HCEC 1CT (cell line): ENCODE data around the gene JAG2.

Source experiments
- DNase-seq: peaks from one replicate; pipeline ENCODE4 v3.0.0-alpha.2; 2017

Gene JAG2

DNA sequence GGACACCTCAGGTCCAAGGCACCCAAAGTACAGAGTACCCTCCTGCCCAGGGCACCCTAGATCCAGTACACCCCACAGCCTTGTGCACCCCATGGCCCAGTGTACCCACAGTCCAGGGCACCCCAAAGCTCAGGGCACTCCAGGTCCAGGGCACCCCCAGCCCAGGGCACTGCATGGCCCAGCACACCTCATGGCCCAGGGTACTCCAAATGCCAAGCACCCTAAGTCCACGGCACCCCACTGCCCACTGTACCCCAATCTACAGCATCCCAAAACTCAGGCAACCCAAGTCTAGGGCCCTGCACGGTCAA, 6.0 kb downstream of the JAG2 start:
- DNase-seq: no peak

DNA sequence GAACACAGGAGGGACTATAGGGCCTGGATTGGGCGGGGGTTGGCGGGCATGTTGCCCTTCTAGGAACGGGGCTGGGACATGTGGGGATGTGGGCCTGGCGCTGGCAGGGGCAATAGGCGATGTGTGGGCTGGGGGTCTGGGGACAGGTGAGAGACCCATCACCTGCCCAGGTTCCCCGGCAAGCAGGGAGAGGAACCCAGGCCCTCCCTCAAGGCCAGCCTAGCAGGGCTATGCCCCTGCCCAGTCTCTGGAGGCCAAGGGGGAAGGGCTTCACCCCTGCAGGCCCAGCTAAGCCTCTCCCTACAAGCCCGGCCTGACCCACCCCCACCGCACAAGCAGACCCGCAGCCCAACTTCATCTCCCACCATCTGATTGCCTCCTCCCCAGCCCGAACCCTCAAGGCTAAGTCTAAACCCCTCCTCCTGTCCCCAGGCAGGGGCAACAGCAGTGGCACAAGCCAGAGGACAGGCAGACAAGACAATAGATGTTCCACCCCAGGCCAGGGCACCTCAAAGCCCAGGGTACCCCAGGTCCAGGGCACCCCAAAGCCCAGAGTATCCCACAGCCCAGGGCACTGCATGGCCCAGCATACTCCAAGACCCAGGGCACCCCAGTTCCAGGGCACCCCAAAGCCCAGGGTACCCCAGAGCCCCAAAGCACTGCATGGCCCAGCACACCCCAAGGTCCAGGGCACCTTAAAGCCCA, 6.5 kb downstream of the JAG2 start:
- DNase-seq: no peak

DNA sequence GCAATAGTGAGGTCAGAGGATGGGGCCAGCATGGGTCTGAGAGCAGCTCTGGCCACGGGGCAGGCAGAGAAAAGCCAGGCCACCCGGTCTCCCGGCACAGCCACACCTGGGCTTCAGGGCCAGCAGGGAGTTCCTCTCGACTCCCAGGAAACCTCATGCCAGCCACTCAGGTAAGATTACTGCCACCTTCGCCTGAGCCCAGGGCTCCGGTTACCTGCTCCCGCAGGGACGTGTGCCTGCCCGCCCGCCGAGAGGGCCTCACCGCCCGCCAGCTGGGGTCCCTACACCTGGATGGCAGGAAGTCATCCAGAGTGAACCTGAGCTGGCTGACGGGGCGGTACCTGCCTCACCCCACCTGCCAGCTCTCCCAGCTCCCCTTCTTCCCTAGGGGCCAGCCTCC, 7.3 kb downstream of the JAG2 start:
- no peak for DNase-seq

DNA sequence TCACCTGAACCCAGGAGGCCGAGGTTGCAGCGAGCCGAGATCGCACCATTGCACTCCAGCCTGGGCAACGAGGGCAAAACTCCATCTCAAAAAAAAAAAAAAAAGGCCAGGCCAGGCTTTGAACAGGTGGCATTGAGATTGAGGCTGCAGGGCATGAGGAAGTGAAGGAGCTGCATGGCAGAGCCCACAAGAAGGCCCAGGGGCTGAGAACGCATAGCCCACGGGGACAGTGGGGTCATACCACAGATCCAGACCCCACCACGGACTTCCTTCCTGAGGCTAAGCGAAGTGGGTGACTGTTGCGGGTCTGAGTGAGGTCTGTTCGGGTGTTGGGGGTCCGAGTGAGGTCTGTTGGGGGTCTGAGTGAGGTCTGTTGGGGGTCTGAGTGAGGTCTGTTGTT, 7.8 kb downstream of the JAG2 start:
- no peak for DNase-seq

DNA sequence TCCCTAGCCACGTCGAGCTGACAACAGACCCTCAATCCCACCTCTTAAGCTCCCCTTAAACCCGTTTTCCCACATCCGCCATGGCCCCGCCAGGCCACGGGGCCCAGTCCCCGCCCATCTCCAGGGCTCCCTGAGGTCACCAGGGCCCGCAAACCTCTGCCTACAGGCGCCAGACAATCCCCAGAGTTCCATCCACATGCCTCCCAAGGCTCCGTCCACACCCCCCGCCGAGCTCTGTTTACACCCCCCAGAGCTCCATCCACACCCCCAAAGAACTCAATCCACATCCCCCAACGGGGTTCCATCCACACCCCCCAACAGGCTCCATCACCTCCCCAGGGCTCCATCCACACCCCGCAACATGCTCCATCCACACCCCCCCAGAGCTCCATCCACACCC, 9.2 kb downstream of the JAG2 start:
- DNase-seq: no peak

DNA sequence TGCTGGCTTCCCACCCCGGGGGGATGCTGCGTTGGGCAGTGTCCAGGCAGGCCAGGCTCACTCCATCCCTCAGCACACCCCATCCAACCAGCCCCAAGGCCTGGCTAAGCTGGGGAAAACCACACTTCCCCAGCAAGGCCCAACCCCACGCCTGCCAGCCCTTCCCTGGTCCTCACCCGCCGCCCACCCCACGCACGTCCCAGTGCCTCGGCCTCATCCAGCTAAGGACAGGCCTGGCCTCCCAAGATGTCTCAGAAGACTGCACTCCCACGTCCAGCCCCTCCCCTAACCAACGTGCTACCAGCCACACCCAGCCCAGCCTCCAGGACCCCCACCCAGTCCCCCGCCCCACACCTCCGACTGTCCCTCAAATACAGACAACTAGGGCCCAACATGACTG, 9.8 kb downstream of the JAG2 start:
- no peak for DNase-seq

DNA sequence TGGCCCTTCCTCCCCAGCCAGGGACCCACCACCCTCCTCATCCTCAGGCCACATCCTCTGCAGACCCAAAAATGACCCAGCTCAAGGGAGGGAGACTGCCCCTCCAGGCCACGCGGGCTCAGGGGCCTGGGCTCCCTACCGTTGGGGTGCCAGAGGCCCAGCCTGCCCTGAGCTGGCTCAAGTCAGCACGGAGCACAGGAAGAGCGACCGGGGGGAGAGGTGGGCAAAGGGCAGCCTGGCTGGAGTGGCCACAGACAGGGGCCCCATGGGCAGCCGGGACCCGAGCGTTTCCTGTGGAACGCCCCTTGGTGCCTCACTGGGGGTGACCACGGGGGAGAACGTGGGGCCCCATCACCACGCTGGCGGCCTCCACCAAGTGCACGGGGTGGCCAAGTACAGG, 10.7 kb downstream of the JAG2 start:
- no peak for DNase-seq

DNA sequence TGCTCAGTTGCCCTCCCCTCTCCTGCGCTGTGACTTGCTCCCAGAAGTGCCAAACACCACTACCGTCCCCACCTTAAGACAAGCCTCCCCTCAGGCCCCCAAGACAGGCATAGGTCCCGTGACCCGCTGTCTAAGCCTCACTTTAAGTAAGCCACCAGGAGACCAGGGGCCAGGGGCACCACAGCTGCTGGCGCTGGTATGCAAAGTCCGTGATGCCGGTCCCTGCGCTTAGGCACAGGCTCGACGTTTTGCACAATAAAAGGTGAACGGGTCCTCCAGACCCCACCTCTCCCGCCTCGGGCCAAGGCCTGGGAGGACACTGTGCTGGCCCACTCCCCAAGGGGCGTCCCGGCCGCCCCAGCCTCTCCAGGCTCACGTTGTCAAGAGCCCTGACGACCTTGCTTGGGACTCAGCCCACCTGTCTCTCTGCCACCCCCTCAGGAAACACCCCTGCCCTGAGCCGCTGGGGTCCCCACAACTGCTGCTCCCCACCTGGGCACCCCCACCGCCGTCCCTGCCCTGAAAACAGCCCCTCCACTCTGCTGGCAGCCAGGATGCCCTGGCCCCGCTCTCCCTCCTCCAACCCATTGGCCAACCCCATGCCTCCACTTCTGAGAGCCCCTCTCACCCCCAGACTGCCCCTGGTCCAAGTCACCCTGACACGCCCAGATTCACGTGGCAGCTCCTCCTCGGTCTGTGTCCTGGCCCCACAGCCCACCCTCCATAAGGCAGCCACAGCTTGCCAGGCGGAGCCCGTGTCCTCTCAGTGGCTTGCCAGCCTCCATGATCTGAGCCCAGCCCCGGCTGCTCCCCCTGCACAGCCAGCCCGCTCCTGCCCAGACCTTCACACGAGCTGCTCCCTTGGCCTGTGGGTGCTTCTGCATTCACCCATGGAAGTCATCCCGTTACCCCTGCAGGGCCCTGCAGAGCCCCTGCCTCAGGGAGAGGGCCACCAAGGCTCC, 11.9 kb downstream of the JAG2 start:
- no peak for DNase-seq

DNA sequence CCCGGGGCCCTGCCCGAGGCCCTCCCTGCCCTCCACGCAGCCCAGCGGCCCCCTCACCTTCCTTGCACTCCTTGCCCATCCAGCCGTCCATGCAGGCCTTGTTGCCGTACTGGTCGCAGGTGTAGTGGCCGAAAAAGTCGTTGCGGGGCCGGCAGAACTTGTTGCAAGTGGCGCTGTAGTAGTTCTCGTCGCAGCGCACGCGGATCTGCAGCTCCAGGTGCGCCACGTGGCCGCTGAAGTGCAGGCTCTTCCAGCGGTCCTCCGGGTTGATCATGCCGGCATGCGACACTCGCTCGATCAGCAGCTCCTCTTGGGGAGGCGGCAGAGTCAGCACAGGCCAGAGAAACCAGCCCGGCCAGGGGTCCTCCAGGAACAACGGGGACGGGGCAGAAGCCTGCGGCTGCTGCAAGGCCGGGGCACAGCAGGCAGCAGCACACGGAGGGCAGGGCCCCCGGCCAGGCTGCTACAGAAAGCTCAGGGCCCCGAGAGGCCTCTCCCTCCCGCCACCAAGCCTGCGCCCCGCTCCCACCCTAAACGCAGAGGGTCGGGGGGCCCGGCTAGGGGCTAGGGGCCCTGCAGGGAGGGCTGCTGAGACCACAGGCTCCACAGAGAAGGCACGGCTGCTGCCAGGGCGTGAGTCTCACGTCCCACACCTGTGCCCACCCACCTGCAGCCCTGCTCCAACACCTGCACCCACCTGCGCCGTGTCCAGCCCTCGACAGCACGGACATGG, 12.7 kb downstream of the JAG2 start:
- no peak for DNase-seq

DNA sequence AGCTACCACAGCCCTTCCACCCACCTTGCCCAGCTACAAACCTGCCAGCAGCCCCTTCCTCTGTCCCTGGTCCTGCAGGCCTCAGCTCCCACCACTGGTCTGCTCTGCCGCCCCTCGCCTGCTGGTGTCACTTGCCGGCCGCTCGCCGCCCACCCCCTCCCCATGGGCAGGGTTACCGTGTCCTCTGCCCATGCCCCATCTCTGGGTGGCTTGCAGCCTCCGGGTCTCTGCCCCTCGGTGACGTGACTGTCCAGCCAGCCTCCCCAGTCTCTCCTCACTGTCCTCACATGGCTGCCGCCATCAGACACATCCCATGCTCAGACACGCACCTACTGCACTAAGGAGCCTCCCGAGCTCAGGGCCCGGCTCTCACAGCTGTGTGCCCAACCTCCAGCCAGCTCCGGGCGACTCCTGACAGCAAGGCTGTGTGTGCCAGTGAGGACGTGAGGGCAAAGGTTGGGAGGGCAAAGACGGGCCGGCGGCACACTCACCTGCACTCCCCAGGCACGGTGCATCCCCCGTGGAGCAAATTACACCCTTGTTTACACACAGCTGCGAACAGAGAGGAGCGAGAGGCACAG, 13.4 kb downstream of the JAG2 start:
- DNase-seq: no peak

DNA sequence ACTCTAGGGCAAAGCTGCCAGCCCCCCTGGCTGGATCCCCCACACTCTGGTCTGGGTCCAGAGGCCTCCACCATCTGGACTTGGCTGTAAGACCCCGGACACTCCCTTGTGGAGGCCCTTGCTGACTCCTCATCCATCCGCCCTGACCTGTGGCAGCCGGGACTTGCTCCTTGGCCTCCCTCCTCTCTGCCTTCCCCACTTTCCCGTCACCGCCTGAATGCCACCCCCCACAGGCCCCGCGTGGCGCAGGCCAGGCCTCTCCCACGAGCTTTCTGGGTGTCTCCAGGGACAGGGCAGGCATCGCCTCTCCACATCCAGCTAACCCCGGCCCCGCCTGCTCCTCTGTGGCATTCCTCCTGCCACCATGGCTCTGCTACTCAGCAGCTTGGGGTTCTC, 14.1 kb downstream of the JAG2 start:
- DNase-seq: no peak

DNA sequence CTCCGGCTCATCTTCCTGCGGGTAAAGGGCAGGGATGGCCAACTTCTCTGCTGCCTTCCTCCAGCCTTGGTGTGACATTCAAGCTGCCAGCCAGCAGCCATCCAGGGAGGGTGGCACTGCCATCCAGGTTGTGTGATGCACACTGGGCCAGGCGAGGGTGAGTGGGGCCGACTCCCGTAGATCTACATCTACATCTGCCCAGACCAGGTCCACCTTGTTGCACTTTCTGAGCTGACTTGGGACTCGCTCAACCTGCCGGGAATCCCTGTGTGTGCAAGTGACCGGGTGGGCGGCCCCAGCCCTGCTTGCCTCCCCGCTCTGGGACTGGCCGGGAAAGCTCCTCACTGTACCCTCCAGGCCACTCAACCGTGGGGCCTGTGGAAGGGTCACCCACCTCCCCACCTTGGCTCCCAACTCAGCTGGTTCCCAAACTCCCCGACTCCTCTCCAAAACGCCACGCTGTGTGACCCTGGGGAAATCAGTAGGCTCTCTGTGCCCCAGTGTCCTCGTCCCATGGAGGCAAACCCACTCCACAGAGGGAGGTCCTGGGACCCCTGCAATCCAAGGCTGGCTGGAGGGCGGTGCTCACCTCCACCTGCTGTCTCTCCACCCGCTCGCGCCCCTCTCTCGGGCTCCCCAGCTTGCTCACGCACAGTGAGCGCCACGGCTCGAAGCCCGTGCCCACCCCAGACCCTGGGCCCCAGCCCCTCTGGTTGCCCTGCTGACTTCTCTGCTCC, 14.7 kb downstream of the JAG2 start:
- DNase-seq: no peak

DNA sequence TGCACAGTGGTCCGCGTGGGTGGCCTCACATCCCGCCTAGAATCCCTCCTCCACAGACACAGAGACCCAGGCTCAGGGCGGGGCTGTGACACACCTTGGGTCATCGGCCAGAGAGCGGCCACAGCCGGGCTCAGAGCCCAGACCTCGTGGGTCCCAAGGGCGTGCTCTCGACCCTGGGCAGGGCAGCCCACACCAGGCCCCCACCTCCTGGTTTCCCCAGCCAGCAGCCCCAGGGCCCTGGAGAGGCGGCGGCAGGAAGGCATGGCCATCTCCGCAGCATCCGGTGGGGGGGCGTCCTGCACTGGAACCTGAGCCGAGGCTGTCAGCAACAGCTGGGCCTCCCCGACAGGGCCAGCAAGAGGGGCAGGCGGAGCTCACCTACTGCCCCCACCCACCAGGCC, 15.2 kb downstream of the JAG2 start:
- DNase-seq: no peak

DNA sequence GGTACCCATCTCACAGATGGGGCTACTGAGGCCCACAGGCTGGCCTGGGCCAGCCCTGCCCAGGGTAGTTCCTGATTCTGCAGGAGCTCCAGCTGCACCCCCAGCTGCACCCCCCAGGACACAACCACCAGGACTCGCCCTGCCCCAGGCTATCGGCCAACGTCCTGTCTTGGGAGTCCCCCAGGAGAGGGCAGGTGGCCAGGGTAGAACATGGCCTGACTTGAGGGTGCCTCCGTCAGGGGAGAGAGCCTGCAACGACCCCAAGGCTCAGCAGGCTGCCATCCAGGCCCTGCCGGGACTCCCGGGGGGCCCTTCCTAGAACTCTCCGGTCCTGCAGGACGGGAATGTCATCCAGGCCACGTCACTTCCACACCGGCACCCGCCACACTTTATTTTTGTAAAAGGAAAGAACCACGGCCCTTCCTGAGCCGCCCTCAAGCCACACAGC, 15.8 kb downstream of the JAG2 start:
- DNase-seq: no peak

DNA sequence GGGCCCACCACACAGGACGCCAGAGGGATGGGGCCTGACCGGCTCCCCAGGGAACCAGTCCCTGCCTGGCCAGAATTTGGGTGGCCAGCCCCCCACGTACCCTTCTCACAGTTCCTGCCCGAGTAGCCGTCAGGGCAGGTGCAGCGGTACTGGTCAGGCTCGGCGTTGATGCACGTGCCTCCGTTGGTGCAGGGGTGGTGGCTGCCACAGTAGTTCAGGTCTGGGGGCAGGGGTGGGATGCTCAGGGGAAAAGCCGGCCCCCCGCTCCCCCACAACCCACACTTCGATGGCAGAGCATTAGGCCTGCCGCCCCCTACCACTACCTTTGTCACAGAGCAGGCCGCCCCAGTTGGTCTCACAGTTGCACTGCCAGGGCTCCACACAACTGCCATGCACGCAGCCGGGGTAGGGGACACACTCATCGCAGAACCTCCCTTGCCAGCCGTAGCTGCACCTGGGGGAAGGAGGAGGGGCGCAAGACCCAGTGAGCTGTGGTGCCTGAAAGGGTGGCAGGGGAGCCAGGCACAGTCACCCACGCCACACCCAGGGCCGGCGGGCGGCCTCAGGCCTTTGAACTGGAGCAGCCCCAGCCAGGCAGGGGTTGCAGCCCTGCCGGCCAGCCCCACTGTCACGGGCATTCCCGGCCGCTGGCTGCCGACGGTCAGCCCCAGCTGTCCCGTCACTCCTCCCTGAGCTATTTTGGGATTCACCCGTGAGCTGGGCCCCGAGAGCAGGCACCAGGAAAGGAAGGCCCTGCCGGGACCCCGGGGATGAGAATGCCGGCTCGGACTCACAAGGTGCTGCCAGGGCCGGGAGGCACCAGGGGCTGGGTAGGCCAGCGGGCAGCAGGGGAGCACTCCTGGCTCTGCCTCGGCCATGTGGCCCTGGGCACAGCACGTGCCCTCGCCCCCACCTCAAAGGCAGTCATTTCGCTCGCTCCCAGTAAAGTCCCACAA, 16.5 kb downstream of the JAG2 start:
- DNase-seq: no peak

DNA sequence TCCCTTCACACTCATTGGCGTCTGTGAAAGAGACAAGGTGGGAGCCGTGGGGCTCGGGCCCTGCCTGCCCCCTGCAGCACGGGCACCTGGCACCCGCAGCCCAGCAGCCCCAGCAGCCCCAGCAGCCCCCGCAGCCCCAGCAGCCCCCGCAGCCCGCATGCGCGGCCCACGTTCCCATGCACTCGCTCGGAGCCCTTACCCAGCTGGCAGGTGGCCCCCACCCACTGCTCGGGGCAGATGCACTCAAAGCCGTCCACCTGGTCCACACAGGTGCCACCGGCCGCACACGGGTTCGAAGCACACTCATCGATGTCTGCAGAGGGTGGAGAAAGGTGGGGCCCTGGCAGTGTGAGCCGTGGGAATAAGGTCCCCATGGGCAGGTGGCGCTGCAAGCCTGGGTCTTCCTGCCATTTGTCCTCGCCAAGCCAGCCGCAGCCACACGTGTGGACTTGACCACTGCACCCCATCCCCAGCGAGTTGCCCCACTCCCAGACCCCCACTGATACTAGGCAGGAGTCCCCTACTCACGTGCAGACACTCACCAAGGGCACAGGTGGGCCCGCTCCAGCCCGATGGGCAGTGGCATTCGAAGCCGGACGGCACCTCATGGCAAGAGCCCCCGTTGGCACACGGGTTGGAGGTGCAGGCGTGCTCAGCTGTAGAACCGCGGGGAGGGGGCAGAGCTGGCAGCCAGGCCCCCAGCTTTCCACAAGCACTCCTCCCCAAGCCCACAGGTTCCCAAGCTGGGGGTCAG, 17.3 kb downstream of the JAG2 start:
- no peak for DNase-seq

DNA sequence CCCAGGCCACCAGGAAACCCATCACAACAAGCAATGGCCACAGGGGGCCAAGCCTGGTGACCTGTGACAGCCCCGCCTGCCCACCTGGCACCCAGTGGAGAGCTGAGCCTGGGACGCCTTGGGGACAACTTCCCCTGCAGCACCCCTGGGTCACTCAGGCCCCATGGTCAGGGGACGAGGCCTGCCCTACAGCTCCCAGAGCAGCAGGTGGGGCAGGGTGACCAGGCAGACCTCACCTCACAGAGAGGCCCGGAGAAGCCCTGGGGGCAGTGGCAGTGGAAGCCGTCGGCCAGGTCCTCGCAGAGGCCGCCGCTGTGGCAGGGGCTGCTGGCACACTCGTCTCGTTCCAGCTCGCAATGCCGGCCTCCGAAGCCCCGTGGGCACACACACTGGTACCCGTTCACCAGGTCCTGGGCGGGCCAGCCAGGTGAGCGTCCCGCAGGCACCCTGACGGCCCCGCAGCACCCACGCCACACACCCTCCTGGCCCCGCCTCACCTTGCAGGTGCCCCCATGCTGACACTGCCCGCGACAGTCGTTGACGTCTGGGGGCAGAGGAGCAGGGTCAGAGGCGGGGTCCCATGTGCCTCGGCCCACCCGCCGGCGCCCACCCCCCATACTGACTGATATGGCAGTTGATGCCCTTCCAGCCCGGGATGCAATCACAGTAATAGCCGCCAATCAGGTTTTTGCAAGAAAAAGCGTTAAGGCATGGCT, 18.1 kb downstream of the JAG2 start:
- DNase-seq: no peak

DNA sequence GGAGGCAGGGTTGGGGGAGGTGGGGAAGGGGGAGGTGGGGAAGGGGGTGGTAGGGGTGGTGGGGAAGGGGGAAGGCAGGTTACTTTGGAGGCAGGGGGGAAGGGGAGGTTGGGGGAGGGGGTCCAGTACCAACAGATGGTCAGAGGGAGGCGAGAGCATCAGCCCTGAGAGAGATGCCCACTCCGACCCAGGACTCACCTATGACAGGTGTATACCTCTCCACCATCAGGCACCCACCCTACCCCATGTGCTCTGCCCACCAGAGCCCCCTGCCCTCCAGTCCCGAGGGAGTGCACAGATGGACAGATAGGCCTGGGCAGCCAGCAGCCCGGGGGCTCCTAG, 18.6 kb downstream of the JAG2 start:
- DNase-seq: no peak

DNA sequence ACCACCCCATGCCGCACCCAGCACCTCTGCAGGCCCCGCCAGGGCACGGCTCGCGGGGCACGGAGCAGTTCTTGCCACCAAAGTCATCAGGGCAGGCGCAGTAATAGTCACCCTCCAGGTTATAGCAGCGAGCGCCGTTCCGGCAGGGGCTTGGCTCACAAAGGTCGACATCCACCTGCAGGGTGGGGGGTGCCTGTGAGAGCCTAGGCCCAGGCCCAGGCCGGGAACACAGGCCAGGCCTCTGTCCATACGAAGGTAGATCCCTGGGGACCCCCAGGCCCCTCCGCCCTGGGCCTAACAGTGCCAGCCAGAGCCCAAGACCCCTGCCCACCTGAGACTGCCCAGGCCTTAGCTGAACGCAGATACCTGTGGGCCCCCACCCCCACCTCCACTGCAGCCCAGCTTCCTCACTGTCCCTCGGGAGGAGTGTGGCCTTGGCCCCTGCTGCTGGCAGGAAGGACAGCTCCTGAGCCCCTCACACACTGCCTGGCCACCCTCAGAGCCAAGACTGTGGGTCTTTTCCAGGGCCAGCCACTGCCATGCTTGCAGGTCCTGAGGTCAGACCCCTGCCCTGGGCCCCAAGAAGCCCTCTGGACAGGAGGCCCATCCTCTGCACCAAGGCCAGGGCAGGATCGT, 19.3 kb downstream of the JAG2 start:
- no peak for DNase-seq
